Loucy (cell line): Measurements from ENCODE around the gene CLDN3.

ENCODE experiments used
- CTCF ChIP-seq: fragments of 200-600 bp; sonication (generic); conservative IDR thresholded peaks from 2 replicates; pipeline ENCODE4 v1.5.1; 2014; ENCODE audit warnings: mild to moderate bottlenecking, antibody characterized with exemption, low read length
- EZH2phosphoT487 ChIP-seq: fragments of 200-600 bp; IDR thresholded peaks from 2 replicates; pipeline ENCODE4 v1.6.1; 2018; ENCODE audit warnings: antibody characterized with exemption, mild to moderate bottlenecking, moderate library complexity, borderline replicate concordance

GRCh38 chr7:73735528-73735905 lies 34.6 kb downstream of the CLDN3 start:
- TF ChIP-seq CTCF (no peak), EZH2phosphoT487 (no peak)
